AG09319 (cell line): Measurements from ENCODE around the gene REPS1.
"Not testable (repeated sequence)": the region's sequence is repeated elsewhere in the genome, so short reads cannot be mapped to it uniquely, and the experiment has no call there.

ENCODE experiments used
- DNase-seq: peaks from one replicate; pipeline ENCODE4 v3.0.0-alpha.2; 2010; ENCODE audit warnings: low read depth; ENCODE audit errors: extremely low read depth
- CTCF ChIP-seq: IDR thresholded peaks from 2 replicates; pipeline ENCODE4 v1.5.1; 2011; ENCODE audit warnings: low read depth, mild to moderate bottlenecking, inconsistent platforms, low read length, moderate library complexity

REPS1 gene

GRCh38 chr6:139027620-139028182, 39.6 kb upstream of the REPS1 start:
- DNase-seq: no peak
- TF ChIP-seq CTCF: no peak

- not testable (repeated sequence) for DNase-seq
Observed at GRCh38 chr6:139025416-139025815, 37.4 kb upstream of the REPS1 start.

- TF ChIP-seq CTCF: no peak
- no peak for DNase-seq
Observed at GRCh38 chr6:139020689-139021088, 32.6 kb upstream of the REPS1 start.

DNA sequence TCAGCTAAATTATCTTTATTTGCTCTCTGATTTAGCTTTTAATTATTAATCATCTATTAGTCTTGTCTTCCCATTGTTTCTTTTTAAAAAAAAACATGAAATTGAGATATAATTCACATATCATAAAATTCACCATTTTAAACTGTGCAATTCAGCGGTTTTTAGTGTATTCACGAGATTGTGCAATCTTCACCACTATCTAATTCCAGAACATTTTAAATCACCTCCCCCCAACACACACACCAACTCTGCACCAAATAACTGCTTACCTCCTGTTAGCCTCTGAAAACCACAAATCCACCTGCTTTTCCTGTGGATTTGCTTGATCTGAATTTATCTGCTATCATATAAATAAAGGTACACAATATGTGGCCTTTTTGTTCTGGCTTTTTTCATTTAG, 31.7 kb upstream of the REPS1 start:
- no peak for TF ChIP-seq CTCF
- DNase-seq: no peak

GRCh38 chr6:139017227-139017626, 29.2 kb upstream of the REPS1 start:
- no peak for DNase-seq

DNA sequence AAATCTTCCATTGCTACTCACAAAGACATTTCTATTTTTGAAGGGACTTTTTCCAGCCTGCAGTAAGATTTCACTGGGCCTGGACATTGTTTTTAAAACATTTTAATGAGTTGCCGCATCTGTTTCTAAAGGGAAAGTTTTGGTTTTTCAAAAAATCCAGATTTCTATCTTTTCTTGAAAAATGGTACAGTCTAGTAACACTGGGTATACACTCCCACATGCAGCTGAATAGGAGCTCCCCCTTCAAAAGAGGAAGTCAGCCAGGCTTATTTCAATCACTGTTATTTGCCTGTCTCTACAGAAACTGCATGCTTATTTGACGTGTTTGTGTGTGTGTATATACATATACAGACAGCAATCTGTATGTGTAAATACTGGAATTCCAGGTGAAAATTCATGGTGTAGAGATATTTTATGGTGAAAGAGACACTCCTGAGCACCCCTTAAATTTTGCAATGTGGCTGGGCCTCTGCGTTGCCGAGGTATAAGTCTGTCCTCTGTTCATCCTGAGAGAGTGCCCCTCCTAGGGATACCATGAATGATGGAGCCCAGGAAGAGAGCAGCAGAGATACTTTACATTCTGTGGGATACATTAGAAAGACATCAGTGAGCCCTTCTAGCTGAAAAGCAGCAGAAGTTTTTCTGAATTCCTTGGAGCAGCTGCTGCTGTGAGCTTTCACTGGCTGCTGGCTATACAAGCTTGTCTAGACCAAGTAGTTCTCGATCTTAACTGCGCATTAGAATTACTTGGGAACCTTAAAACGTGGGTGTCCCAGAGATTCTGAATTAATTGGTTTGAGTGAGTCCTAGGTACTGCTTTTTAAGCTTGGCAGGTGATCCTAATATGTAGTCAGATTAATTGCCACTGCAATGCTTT, 28.5 kb upstream of the REPS1 start:
- TF ChIP-seq CTCF: no peak
- DNase-seq: no peak

More at GRCh38 chr6:139017227-139017626, 29.2 kb upstream of the REPS1 start:
- no peak for TF ChIP-seq CTCF

DNA sequence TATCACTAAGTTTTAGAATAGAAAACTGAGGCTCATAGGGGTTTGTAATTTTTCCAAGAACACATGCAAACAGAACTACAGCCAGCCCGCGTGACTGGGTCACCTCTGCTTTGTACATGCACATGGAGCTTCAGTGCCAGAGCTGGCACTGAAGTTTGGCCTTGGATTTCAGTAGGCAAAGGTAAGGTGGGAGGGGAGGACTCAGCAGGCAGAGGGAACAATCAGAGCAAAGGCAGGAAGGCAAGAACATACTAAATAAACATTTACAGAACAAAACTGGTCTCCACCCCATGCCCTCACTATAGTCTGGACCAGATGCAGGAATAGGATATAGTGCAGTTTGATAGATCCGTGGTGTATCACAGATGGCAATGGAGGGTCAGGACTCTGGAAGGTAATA, 26.9 kb upstream of the REPS1 start:
- TF ChIP-seq CTCF: no peak
- no peak for DNase-seq
